CD4-positive, alpha-beta T cell treated with Interleukin-4 for 1 hour (primary cell): ENCODE results near the gene DAAM1.

Experiments
- DNase-seq, 2 donors: peaks; one replicate each; pipeline ENCODE4 v3.0.0-alpha.2; 2020 to 2022

DAAM1 gene

DNA sequence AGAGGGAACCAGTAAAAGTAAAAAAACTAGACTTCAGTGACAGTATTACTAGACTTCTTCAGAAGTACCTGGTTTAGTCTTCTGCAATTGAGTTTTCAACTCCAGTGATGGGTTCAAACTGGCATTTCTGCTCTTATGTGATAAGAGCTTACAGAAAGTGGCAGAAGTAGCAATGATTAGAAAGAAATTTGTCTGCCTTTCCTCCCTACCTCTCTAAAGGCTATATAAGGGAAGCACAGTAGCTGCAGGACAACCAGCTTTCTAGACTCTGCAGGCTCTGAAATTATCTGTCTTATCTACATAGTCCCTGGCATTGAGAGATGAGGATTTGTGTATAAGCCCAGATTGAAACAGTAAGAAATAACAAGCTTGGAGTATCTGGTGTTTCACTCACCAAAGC is 107.5 kb downstream of the DAAM1 start:
- no peak for DNase-seq

GRCh38 chr14:59296508-59296907 is 108.0 kb downstream of the DAAM1 start:
- no peak for DNase-seq

DNA sequence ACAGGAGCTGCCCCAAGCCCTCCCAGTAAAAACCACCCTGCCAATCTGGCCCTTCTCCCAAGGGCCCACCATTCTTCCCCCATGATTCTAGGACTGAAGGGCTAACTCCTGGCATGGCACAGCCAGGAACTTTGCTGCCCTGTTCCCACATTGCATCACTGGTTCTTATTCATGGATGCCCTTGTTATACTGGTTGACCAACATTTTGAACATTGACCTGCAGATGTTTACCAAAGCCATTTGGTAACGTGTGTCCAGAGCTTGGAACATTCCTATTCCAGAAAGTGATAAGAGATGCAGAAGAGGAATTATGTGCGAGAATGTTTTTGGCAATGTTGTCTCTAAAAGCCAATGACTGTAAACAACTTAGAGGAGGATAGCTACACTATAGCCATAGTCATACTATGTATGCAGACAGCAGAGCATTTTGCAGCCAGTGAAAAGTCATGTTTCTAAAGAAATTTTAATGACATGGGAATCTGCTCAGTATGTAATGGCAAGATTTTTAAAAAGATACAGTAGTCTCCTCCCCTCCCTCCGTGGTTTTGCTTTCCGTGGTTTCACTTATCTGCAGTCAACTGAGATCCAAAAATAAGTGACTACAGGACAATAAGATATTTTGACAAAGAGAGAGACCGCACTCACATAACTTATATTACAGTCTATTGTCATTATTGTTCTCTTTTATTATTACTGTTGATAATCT is 108.8 kb downstream of the DAAM1 start:
- DNase-seq: no peak

GRCh38 chr14:59299731-59300130 is 111.3 kb downstream of the DAAM1 start:
- no peak for DNase-seq

GRCh38 chr14:59301354-59301753 is 112.9 kb downstream of the DAAM1 start:
- peak; percentile 4 to 14 for DNase-seq

DNA sequence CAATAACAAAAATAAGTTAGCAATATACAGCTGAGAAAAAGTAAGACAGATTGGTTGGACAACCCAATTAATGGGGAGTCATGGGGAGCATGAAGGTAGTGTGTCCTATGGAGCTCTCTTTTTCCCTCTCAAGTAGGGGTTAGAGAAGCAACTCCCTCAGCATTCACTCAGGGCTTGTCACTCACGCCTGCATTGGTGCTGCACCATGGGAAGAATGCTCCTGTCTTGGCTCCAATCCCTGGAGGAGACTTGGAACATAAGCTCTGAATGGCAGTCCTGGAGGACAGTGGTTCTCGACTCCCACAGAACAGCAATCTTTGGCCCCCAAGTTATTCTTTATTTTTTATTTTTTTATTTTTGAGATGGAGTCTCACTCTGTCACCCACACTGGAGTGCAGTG is 113.8 kb downstream of the DAAM1 start:
- DNase-seq: no peak

DNA sequence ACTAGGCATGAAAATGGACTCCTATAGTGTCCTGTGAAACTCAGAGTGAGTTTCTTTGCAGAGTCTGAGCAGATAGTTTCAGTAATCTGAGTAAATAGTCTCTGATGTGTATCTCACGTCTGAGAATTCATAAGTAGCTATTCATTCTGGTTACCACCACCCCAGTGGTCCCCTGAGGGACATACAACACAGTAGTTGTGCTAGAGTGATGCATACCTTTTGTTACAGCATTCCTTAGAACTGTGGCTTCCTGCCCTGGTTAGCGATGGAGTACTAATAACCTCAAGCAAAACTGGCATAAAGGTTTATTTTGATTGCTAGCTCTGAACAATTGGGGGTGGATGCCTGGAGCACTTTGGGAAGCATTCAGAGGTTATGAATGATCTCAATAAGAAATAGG is 114.7 kb downstream of the DAAM1 start:
- DNase-seq: no peak

GRCh38 chr14:59305231-59305630 is 116.8 kb downstream of the DAAM1 start:
- no peak for DNase-seq

GRCh38 chr14:59305836-59306555 is 117.5 kb downstream of the DAAM1 start:
- no peak for DNase-seq

DNA sequence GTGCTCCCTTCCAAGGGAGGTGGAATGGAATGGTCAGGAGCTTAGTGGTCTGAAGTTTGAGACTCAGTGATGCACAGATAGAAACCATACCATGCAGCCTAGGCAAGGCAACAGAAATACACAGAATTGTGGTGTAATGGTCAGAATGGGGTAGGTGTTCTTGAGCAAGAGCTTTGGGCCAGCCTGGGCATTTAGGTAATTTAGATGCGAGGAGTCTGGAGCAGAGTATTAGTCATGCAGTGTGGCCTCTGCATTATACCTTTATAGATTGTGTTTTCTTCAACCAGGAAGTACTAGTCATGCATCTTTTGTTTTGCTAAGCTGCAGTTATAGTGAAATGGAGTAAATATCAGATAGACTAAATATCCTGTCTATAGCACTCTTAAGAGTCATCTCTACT is 118.3 kb downstream of the DAAM1 start:
- DNase-seq: no peak

DNA sequence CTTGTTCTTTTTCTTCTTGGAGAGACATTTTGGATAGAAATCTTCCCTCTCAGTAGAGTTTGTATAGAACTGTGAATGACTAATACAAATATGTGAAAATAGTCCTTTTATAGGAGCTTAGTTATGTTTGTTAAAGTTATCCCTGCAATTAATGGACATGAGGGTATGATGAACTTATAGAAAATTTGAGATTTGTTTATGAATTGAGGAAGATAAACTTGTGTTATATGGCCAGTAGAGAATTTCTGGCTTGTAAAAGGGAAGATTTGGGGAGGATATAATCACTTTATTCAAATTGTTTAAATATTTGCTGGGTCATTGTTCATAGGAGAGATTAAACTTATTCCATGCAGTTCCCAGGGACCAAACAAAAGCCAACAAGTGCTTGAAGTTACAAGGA is 119.6 kb downstream of the DAAM1 start:
- no peak for DNase-seq

- no peak for DNase-seq
Measured at GRCh38 chr14:59308673-59309072, 120.2 kb downstream of the DAAM1 start.

- DNase-seq: no peak
Measured at GRCh38 chr14:59309291-59309900, 120.9 kb downstream of the DAAM1 start.

DNA sequence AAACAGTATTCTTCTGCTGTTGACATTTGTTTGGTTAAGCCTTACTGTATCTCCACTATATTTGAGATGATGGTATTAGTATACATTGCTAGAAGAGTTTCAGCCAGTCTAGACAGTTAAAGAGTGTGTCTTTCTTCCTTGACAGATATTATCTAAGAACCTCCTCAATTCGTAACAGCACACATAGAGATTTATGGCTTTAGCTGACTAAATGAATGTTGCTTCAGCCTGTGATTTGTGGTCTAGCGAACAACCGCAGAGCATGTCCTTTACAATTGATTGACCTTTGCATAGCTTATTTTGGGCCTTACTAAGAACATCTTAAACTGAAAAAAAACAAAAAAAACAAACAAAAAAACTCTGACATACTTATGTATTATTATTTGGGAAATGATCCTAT is 122.2 kb downstream of the DAAM1 start:
- no peak for DNase-seq

DNA sequence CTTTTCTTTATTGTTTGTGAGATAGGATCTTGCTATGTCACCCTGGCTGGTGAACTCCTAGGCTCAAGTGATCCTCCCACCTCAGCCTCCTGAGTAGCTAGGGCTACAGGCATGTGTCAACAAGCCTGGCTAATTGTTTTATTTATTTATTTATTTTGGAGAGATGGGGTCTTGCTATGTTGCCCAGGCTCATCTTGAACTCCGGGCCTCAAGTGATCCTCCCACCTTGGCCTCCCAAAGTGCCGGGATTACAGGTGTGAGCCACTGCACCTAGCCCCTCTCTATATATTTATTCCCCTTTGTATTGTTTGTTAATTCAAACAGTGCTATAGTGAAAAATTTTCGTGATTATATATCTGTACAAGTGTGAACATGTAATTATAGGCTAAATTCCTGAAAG is 123.3 kb downstream of the DAAM1 start:
- DNase-seq: no peak

DNA sequence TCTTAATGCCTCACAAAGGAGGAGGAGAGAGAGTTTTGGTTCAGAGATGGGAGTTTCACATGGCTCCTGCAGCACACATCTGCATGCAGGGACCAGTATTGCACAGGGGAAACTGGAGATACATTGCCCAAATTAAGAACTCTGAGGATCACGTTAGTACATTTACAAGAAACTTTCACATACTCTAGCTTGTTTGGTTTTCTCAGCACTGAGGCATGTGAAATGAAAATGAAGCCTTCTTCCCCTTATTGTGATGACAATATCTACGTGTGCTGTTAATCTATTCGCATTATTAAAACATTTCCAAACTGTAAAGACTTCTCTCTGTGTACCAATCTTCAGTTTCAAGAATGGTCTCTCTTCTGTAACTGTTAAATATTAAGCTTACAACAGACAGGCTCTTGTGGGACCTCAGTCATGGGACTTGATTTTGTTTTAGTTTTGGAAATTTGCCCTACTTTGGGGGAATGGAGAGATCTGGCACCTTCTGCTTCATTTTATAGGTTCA is 124.7 kb downstream of the DAAM1 start:
- no peak for DNase-seq

DNA sequence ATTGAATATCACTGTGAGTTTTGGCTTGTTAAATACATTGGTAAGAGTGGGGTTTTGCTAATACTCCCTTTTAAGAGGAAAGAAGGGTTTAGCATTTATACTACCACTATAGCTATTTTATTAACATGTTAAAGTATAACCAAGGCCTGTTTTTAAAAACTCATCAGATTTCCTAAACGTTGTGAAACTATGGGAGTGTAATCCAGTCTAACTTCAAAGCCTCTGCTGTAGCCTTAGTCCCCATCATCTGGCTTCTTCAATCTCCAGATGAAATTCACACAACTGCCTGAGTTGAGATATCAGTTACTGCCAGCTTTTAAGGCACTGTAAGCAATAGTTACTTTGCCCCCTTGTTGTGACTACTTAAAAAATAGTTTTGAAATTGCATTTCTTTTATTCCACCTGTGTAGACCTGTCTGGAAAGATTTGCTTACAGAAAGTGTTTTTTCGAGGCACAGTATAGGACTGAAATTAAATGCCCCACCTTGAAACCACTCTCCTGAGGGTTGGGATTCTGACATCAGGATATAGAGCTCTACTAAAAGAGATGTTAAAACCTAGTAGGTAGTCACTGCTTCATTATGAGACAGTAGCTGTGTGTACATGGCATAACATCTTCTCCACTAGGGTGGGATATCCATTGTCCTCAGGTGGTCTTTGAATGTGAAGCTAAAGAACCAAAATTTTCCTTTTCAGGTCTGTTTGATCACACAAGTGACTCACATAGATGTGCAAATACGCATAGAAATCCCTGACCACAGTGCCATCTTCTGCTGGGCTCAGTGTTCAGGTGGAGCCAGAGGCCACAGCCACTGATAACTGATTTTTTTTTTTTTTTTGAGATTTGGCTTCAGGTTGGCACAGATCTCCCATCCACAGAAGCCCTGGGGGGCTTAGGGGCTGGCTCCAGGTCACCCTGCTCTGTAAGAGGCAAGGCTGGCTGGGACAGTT is 125.5 kb downstream of the DAAM1 start:
- no peak for DNase-seq

GRCh38 chr14:59314953-59315599 is 126.6 kb downstream of the DAAM1 start:
- no peak for DNase-seq

DNA sequence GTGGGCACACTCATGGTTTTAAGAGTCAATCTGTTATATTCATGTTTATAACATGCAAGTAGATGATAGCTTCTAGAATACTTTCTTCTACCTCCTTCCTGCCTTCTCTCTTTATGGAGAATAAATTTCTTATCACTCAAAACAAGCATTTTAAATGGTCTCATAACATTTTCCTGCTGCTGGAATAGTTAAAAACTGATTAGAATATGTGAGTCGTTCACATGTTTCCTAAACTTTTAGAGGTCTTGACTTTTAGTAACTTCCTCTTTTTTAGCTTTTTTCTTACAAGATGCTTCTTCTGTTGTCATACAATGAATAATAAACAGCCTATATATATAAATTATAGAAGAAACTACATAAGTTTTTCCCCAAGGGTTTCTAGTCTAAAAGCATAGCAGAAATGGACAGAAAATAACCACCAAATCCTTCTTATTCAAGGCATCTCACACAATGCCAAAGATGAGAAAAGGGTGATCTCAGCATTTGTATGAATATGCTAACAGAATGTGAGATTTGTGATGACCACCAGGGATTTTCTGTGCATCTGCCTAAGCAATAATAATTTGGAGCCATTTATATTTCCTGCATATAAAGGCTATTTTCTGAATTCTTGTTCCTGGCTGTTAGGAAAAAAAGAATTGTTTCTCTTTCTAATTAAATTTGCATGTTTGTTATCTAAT is 127.8 kb downstream of the DAAM1 start:
- DNase-seq: no peak

DNA sequence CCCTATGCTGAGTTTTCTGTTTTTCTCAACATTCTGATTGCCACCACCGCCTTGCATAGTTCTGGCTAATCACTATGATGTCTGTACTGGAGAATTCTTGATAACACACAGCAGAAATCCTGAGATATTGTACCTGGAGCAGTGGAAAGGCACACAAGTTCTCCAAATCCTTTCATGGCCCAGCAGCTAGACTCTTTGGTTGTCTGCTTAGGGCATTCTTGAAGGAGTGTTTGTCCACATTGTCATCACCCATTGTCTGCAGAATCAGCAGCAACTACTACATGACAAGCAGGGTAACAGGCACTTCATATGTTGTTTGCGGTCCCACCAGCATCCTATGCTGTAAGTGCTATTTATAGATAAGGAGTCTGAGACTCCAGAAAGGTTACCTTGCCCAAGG is 128.9 kb downstream of the DAAM1 start:
- no peak for DNase-seq

DNA sequence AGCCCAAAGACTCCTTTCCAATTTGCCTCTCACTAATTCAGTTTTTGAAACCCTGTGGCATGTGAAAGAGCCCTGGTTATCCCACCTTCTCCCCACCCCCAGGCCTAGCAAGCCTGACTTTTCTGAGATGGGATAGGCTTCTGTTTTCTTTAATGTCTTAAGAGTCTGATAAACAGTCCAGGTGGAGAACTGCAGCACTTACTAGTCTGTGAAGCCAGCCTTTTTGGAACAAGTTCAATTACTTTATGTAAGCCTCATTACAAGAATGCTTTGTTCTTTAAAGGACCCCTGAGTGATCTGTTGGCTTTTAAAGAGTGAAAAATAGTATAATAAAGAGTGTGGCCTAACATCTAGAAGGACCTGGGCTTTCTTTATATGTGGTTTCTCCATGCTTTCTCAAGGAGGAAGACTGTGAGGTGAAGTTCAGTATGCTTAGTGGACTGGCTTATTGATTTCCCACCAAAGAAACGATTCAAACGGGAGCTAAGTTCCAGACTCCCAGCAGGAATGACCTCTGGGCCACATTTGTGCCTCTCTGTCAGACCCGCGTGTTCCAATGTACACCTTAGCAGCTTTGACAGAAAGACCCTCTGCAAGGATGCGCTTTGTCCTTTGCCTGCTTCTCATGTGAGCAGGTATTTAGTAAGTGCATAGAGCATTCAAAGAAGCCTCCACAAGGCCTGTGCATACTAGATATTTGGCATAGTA is 129.5 kb downstream of the DAAM1 start:
- no peak for DNase-seq
